DLD1 (cell line): ENCODE measurements around the gene LRRC72.
"Not testable (repeated sequence)": the region's sequence is repeated elsewhere in the genome, so short reads cannot be mapped to it uniquely, and the experiment has no call there.

Source experiments
- in situ Hi-C: cut with HindIII; loops from 2 replicates; pipeline ENCODE4 v1.10.0; 2017; ENCODE audit warnings: low sequenced_read_pairs

Gene LRRC72

DNA sequence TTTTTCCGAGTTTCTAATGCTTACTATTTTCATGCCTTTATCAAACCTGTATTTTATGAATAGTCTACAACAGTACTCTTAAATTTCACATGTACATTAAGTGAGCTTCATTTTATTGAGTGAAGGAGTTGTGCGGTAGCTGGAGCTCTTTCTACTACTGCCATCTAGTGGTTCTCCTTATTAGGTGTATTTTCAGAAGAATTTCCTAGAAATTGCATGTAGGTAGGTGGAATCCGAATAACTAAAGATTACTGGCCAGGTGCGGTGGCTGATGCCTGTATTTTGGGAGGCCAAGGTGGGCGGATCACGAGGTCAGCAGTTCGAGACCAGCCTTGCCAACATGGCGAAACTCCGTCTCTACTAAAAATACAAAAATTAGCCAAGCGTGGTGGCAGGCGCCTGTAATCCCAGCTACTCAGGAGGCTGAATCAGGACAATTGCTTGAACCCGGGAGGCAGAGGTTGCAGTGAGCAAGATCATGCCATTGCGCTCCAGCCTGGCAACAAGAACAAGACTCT, 38.3 kb downstream of the LRRC72 start:
- in situ Hi-C loops = loop anchor here (25.0 kb wide), 1 partner anchor 428 kb away; no protein-coding TSS in a partner anchor

DNA sequence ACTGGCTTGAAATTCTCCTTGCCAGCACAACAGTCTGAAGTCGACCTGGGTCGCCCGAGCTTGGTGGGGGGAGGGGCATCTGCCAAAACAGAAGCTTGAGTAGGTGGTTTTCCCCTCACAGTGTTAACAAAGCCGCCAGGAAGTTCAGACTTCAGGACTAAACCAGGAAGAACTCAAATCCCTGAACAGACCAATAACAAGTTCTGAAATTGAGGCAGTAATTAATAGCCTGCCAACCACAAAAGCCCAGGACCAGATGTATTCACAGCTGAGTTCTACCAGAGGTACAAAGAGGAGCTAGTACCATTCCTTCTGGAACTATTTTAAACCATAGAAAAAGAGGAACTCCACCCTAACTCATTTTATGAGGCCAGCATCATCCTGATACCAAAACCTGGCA, 45.3 kb downstream of the LRRC72 start:
- in situ Hi-C loops = loop anchor here (25.0 kb wide), 1 partner anchor 435 kb away; no protein-coding TSS in a partner anchor

DNA sequence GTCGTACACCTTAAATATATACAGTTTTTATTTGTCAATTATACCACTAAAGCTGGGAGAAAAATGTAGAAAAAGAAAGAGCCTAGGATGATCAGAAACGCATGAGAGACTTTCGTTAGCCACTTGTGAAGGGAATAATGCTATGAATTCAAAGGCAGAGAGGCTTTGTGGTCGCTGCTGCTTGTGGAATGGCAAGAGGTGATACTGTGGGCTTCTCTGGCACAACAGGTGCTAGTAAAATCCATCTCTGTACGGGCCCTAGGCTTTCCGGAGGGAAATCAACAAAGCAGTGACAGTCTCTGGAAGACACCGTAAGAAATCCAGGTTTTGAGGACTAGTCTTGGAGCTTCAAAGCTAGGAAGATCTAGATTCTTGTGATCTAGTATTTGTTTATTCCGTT, 52.6 kb downstream of the LRRC72 start:
- in situ Hi-C loops = no loop called here

DNA sequence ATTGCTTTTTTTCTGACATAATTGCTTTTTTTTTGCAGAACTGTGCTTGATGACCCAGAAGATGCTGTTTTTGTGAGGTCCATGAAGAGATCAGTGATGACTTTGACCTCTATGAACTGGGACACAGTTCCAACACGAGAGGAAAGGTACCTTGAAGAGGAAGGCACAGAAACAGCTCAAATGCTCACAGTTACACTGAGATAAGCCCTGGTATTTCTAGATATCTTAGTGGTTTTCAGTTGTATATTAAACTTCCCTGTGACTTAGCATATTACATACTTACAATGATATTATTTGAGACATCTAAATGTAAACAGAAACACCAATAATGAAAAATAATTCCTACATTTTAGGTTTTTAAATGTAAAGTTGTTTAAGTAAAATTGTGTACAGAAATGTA, 54.7 kb downstream of the LRRC72 start:
- in situ Hi-C loops = no loop called here

DNA sequence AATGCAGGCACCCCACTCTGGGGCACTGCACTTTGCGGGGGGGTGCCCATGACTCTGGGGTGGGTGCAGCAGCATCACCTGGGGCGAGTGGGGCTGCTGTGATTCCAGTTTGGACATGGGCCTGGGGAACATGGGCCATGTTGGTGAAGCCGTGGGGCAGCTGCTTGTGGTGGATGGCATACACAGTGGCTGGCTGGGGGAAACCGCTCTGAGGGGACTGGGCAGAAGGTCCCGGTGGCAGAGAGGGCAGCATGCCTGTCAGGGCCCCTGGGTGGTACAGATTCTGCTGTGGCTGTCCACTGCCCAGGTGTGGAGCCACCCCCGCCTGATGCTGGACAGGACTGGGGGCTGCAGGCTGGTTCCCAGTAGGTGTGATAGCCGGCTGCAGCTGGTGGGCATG, 57.2 kb downstream of the LRRC72 start:
- in situ Hi-C loops = no loop called here

DNA sequence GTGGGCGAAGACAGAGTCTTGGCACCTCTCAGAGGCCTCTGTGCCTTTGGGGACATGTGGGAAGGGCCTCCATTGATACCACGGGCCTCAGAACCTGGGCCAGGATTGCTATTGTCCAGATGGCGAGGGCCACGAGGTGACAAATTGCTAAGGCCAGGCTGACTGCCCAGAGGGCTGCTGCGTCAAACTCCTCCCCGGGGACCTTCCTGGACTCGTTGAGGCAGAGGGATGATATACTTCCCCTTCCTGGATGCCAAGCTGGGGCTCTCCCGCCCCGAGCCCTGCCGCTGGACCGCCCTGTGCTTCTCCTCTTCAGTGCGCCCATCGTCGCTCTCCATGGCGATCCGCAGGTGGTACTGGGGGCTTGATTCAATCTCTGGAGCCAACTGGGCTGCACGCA, 58.9 kb downstream of the LRRC72 start:
- in situ Hi-C loops = no loop called here

DNA sequence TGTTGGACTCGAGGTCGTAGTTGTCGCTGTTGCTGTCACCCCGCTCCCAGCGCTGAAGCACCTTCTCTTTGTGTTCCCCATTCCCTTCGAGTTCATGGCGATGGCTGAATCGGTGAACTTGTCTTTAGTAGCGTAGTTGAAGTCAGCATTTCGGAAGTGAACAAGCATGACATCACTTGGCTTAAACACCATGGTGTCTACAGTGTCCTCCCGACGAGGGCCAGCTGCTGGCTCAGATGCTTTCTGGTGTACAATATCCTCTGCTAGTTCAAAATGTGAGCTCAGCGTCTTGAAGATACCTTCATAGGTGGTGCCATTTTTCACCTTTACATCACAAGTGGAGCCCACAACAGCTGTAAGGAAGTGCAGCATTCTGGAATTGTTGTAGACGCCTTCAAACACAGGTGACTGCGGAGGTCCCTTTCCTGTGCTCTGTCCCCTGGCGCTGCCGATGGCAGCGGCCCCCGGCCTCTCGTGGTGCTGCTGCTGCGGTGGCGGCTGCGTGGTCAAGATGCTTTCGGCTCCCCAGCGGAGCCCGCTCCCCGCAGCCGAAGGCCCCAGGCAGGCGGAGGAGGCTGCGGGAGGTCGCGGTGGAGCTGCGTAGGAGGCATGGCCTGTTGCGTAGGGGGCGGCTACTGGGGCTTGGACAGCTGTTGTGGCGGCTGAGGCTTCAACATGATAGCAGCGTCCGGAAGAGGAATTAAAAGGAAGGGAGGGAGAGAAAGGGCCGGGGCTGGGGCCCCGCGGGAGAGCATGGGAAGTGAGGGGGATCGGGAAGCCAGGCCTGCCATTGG, 59.7 kb downstream of the LRRC72 start:
- in situ Hi-C loops = no loop called here

DNA sequence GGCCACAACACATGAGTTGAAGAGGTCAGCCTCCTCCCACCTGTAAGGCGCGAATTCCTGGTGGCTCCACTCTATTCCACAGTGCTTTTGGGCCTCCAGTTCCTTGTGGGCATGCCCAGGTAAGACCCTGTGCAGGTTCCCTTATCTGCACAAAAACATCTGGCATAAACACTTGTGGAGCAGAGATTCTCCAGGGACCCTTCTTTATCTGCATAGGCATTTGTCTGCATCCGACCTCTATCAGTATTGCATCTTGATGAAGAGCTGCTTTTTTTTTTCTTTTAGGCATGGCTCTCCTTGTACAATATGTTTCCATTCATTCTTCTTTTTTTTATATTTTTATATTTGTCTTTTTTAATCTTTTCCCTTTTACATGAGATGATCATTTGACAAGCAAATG, 60.5 kb downstream of the LRRC72 start:
- in situ Hi-C loops = no loop called here

DNA sequence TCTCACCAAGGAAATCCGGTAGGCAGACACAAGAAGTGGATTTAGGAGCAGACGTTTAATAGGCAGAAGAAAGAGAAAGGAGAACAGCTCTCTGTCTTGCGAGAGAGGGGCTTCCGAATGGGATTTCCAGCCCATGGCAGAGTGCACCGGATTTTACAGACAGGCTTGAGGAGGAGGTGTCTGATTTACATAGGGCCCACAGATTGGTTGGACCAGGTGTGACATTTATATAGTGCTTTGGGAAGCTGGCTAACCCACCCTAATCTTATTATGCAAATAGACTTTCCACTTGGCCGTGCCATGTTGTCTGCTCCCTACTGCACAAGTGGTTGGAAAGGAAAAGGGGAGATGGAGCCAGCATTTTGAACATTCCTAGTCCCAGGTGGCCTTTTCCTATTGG, 61.2 kb downstream of the LRRC72 start:
- in situ Hi-C loops = no loop called here

DNA sequence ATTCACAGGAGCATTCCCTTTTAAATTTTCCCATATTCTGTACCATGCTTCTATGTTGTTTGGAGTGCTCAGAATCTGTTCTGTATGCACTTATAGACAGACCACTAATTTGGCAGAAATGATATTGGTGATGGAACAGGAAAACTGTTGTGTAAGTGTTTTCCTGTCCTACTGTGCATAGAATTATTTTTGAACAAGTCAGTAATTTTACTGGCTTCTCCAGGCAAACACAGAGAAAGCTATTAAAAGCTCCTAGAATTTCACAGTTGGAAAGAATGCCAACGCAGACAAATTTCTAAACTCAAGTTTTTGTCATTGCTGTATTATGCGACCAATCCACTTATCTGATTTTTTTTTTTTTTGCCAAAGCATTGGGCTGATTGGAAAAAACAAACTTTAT, 63.3 kb downstream of the LRRC72 start:
- in situ Hi-C loops = no loop called here

DNA sequence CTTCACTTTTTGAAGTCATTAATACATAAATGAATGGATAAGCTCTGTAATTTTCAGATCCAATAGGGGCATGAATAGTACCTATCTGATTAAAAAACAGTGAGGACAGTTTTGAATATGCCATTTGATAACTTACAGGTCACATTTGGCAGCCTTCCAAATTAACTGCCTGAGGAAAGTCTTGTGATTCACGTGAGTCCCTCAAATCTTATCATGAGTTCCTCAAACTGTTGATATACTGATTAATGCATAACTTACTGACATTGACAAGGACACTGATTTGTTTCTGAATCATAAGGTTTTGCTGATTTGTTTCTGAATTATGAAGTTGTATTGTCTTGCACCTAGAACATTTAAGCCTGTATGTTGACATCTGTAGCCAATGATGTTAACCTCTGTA, 63.8 kb downstream of the LRRC72 start:
- in situ Hi-C loops = no loop called here

DNA sequence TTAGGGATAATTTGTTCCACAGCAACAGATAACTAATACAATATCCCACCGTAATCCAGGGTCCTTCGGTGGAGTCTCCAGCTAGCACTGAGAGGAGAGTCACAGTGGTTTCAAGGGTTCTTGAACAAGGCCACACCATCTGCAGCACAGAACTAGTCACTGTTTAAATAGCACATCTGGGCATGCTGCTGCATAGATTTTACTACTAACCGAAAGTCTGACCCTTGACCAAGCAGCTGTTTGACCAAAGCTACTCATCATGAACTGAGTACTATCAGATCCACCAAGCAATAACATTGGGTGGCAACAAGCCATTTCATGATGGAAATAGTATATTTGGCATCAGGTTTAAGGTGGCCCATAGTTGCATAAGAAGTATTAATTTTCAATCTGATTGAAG, 65.8 kb downstream of the LRRC72 start:
- in situ Hi-C loops = no loop called here

DNA sequence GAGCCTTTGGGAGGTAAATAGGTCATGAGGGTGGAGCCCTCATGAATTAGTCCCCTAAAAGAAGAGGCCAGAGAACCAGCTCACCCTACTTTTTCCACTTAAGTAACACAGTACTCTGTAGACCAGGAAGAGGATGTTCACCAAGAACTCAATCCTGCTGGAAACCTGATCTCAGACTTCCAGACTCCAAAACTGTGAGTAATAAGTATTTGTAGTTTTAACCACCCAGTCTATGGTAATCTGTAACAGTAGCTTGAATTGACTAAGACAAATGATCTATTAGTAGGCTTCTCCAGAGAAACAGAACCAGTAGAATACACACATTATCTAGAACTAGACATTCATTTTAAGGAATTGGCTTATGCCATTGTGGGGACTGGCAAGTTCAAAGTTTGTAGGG, 67.4 kb downstream of the LRRC72 start:
- in situ Hi-C loops = no loop called here

DNA sequence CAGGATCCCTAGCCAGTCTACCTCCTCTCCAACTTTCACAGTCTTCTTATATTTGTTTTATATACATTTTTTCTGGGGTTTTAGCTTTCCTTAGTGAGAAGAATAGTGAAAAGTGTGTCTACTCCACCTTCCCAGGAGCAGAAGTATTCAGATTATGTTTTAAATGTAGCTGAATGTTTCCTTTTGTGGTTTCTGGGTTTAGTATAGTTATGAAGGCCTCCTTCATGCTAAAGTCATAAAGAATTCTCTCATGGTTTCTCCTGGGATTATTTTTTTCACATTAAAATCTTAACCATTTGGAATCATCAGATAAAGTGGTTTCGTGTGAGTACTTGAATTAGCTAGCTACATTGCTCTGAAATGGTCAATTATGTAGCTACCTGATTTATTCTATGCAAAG, 68.1 kb downstream of the LRRC72 start:
- in situ Hi-C loops = no loop called here

DNA sequence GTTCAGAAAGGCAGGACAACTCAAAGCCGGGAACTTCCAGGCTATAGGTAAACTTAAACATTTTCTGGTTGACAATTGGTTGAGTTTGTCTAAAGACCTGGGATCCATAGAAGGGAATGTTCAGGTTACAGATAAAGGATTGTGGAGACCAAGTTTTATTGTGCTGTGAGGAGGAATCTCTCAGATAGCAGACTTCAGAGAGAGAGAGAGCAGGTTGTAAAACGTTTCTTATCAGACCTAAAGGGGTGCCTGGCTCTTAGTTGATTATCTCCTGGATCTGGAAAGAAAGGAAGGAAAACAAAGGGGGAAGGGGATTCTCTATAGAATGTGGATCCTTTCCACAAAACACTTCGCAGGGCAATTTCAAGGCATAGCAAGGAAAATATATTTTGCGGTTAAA, 69.0 kb downstream of the LRRC72 start:
- in situ Hi-C loops = not testable (repeated sequence)

DNA sequence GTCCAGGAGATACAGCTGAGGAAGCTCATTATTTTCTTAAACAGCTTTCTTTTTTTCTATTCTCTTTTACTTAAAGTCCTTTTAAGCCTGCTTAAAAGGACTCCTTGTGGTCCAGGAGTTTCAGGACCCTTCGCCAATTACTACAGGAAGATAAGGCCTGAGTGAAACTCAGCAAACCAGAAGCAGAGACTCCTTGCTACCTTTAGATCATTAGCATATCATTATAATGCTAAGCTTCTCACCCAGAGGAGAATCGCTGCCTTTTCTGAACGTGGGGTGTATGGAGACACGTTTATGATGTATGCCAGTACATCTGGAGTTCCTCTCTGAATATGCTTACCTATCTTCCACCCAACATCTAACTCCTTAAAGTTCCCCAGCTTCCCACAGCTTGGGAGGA, 71.4 kb downstream of the LRRC72 start:
- in situ Hi-C loops = no loop called here

DNA sequence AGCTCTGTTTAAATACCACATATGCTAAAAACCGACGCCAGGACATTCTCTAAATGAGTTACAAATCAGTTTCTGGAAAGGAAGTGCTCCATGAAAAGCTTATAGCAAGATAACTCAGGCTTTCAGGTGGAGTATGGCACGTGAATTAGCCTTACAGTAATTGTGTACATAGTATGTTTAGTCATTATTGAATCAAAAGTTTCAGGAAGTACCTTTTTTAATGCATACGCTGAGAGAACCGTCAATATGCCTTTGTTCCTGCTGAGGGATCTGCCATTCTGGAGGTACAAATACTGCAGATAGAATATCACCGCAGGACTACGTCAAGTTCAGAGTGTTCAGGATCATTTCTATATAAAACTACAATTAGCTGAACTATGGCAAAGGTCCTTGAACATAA, 73.2 kb downstream of the LRRC72 start:
- in situ Hi-C loops = no loop called here

DNA sequence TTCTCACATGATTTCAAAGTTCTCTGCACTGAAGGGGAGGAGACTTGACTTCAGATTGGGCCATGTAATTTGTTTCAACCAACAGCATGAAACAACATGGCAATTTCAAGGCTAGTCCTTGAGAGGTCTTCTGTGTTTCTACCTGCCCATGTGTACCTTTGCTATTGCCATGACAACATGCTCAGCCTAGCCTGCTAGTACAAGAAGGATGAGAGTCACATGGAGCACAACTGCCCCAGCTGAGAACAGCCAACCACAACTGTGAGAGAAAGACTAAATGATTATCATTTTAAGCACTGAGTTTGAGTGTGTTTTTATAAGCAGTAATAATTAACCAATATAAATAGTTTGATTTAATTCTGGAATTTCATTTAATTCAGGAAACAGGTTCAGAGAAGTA, 77.0 kb downstream of the LRRC72 start:
- in situ Hi-C loops = no loop called here

DNA sequence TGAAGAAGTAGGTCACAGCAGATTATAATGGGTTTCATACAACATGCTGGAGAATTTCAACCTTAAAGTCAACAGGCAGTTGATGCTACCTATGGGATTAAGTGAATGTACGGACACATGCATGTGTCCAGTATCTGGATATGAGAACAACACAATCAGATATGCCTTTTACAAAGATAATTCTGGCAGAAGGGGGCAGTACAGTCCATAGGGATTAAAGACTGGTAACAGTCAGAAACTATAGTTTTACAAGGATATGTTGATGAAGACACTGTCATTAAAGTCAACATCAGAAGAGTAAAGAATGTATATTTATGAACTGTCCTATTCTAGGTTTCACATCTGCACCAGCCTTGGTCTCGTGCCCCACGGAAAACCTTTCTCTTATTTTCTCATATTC, 77.4 kb downstream of the LRRC72 start:
- in situ Hi-C loops = no loop called here

DNA sequence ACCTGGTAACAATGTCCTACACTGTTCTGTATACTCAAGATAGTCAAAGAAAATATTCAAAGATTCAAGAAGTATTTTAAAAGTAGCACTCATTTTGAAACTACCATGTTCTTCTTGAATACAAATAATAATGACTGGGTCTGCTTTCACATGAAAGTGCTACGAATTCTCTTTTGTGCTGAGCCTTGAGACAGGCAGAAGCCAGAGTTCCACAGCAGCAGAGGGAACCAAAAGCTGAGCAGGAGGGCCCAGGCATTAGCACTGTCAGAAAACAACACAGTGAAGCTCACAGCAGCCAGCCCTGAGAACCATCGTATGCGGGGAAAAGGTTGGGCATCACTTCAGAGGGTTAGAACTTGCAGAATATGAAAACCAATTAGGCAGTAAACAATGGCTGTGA, 80.1 kb downstream of the LRRC72 start:
- in situ Hi-C loops = no loop called here

DNA sequence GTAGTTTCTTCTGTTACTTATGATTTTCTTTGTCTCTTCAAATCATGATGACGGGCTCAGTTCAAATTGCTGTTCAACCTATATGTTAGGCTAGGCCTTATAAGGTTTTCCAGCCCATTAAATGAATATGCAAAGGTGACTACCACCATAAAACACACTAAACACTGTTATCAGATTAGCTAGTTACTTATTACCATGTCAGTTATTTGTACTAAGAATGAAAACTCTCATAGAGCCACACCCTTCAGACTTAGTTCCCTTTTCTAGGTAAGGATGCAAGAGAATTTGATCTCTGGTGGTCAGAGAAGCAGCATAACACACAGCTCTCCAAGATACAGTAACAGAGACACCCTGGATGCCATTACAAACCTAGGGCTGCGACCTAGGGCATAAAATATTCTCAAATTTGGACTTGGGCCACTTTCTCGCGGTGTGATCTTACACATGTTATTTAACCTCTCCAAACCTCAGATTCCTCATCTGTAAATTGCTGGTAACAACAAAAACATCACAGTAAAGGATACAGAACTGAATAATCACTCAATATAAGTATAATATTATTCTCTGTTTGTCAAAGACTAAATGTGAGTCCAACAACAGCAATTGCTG, 83.3 kb downstream of the LRRC72 start:
- in situ Hi-C loops = no loop called here

DNA sequence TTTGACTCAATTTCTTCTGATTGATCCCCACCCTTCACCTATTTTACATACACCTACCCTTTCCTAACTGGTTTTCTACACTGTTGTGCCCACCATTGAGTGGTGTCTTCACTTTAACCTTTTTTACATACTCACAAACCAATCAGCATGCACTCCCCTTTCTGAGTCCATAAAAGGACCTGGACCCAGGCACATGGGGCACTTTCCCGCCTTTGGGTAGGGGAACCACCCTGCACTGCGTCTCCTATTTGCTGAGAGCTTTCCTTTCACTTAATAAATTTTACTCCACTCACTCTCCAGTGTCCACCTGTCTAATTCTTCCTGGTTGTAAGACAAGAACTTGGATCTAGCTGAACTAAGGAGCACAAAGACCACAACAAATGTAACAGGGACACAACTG, 85.1 kb downstream of the LRRC72 start:
- in situ Hi-C loops = no loop called here
